AG09309 (cell line): ENCODE data around the gene CD300LB.
"Not testable (repeated sequence)": the region's sequence is repeated elsewhere in the genome, so short reads cannot be mapped to it uniquely, and the experiment has no call there.

ENCODE experiments used
- DNase-seq: peaks from one replicate; pipeline ENCODE4 v3.0.0-alpha.2; 2010; ENCODE audit warnings: low read depth
- H3K4me3 ChIP-seq: 2 replicates; pipeline ENCODE4 v1.5.1; 2011; ENCODE audit warnings: mild to moderate bottlenecking, low read depth, low read length, moderate library complexity; ENCODE audit not compliant: control insufficient read depth
- CTCF ChIP-seq: IDR thresholded peaks from 2 replicates; pipeline ENCODE4 v1.5.1; 2011; ENCODE audit warnings: mild to moderate bottlenecking, low read depth, low read length, inconsistent platforms; ENCODE audit not compliant: insufficient read depth, control insufficient read depth; ENCODE audit errors: missing control alignments

Gene CD300LB

DNA sequence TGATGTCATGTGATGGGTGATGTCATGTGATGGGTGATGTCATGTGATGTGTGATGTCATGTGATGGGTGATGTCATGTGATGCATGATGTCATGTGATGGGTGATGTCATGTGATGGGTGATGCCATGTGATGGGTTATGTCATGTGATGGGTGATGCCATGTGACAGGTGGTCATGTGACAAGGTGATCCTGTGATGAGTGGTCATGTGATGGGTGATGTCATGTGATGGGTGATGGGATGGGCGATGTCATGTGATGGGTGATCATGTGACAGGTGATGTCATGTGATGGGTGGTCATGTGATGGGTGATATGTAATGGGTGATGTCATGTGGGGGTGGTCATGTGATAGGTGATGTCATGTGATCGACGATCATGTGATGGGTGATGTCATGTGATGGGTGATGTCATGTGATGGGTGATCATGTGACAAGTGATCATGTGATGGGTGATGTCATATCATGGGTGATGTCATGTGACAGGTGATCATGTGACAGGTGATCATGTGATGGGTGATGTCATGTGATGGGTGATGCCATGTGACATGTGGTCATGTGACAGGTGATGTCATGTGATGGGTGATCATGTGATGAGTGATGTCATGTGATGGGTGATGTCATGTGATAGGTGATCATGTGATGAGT is 17.2 kb downstream of the CD300LB start:
- H3K4me3 ChIP-seq, result no peak overlapping the region
- no peak for DNase-seq
- TF ChIP-seq CTCF, result no peak

DNA sequence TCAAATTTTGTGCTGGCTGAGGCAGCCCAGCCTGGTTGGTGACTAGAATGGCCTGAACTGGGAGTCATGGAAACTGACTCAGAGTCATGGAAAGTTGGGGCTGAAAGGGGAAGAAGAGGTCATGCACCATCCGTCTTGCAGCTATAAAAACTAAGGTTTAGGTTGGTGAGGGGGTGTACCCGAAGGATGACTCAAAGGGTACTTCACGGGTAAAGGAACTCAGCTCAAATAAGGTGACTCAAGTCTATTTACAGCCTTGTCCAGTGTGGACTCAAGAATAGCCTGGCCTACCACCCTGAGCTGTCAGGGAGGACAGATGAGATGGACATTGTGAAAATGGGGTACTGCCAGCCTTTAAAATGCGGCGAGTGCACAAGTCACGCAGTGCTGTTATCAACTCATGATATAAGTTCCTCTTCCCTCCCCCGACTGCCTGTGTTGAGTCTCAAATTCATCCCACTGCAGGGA is 18.6 kb downstream of the CD300LB start:
- peak; percentile 55 for DNase-seq

GRCh38 chr17:74512036-74512435 is 19.2 kb downstream of the CD300LB start:
- no peak for TF ChIP-seq CTCF
- no peak overlapping the region for H3K4me3 ChIP-seq
- DNase-seq, result no peak

More for the DNA sequence above, 18.6 kb downstream of the CD300LB start:
- H3K4me3 ChIP-seq, result no peak overlapping the region
- TF ChIP-seq CTCF, result no peak

GRCh38 chr17:74508156-74508555 is 23.1 kb downstream of the CD300LB start:
- H3K4me3 ChIP-seq, result no peak overlapping the region
- no peak for DNase-seq
- TF ChIP-seq CTCF, result no peak

DNA sequence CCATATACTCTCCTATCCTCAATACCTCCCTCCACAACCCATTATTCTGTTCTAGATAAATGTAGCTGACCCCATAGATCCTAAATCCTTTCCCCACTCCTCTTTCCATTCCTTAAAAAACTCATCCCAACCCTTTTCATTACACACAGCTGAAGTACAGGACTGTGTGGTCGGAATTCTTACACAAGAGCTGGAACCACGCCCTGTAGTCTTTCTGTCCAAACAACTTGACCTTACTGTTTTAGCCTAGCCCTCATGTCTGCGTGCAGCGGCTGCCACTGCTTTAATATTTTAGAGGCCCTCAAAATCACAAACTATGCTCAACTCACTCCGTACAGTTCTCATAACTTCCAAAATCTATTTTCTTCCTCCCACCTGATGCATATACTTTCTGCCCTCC is 27.3 kb downstream of the CD300LB start:
- not testable (repeated sequence) for H3K4me3 ChIP-seq, DNase-seq

DNA sequence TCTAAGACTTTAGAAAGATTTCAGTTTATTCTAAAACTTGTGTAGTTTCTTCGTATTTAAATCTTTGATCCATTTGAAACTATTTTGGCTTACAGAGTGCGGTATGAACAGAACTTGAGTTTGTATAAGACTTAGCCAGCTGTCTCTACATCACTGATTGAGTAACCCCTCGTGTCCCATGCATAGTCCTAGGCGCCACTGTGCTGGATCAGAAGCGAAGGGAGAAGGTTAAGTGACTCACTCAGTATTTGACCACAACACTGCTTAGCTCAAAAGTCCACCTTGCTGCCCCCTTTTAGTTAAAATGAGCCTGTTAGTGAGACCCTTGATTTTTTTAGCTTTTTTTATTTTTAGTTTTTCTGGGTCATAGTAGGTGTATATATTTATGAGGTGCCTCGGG is 28.4 kb downstream of the CD300LB start:
- no peak overlapping the region for H3K4me3 ChIP-seq
- DNase-seq, result no peak
- no peak for TF ChIP-seq CTCF

GRCh38 chr17:74499992-74500391 is 31.3 kb downstream of the CD300LB start:
- H3K4me3 ChIP-seq, result no peak overlapping the region
- DNase-seq, result no peak
- no peak for TF ChIP-seq CTCF
